NCI-H1105 treated with DMSO at 0.1 percent for 48 hours (cell line): ENCODE measurements around the gene TRERF1.
"Not testable (repeated sequence)": the region's sequence is repeated elsewhere in the genome, so short reads cannot be mapped to it uniquely, and the experiment has no call there.

Experiments used
- DNase-seq: peaks from one replicate; lab custom pipeline; 2025; lab: John Stamatoyannopoulos, UW

The TRERF1 gene

DNA sequence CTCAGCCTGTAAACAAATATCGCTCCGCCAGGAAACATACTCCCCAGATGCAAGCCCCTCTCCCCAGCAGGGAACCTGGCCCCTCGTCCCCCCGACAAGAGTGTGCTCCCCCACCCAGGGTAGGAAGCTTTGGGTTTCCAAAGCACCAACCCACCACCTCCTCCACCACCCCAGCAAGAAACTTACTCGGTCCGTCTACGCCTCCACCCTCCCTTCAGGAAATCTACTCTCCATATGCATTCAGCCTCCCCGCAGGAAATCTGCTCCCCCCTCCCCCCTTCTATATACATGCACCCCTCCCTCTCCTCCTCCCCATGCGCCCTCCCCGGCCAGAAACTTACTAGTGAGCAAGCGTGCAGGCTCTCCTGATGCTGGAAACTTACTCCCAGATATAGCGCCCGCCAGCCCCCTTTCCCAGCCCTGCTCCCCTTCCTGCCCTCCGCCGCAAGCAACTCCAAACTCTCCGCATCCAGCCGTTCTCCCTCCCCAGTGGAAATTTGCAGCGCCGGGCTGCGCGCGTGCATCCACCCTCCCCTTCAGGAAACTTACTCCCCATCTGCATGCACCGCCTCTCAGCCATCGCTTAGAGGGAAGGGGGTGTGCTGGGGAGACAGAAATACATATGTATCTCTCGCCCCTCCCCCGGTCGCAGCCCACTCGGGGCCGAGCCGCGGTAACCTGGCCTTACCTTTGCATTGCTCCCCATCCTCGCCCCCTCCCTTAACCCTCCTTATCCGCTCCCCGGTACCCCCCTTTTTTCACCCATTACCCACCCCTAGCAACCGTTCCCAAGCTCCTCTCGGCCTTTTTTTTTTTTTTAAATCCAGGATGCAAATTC lies at the start of gene TRERF1:
Gene TRERF1 (minus strand): TSS at position 594 of the 838 bp plus-strand sequence. CDS start 182,336 bp downstream, outside the sequence.
- peak; percentile 84 for DNase-seq

DNA sequence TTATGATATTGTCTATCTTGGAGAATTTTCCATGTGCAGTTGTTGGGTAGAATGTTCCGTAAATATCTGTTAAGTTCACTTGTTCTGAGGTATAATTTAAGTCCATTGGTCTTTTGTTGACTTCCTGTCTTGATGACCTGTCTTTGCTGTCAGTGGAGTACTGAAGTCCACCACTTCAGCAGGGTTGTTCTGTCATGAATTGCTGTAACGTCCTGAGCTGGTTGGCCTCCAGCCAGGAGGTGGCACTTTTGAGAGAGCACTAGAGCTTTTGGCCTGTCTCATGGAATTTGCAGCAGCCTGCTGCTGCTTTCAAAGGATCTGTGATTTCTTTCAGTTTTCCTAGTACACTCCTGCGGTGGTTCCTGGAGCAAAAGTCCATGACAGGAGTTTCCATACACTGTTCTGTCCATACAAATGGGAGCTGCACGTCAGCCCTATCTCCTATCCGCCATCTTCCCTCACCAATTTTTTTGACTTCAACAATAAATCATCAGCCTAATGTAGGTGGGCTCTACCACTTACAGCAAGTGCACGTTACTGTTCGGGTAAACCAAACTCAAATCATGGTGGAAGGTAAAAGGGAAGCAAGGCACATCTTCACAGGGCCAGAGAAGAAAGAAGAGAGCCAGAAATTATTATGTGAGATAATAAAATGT lies 46.9 kb upstream of the TRERF1 start:
- no peak for DNase-seq

DNA sequence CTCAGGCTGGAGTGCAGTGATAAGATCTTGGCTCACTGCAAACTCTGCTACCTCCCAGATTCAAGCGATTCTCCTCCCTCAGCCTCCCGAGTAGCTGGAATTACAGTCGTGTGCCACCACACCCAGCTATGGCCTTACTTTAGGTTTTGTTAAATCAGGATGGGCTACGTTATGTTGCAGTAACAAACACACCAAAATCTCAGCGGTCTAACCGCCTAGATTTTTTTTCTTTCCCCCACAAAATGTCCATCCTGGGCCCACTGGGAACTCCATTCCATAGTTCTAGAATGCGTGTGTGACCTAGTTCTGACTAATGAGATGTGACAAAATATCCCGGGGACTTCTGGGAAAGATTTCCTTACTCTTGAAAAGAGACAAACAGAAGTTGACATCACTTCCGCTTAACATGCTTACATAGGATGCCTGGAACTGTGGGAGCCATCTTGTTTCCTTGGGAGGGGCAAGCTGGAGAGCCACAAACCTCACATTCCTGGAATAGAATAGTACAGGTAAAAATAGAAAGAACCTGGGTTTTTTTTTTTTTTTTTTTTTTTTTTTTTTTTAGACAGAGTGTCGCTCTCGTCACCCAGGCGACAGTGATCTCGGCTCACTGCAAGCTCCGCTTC lies 42.3 kb upstream of the TRERF1 start:
- no peak for DNase-seq

DNA sequence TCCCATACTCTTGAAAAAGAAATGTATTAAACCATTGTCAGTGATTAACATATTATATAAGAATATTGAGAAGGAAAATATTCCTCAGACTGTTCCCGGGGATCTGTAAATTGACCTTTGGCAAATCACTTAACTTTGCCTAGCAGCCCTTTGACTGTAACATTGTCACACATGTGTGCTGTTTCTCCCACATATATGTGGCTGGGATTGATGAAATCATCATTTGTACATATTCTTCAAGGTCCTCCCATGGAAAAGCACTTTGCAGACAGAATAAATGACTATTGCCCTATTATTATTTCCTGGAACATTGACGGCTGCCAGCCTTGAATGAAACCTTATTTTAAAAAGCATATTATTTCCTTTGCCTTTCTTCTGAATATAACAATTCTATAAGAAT lies 36.4 kb upstream of the TRERF1 start:
- DNase-seq, result no peak

- no peak for DNase-seq
Observed at GRCh38 chr6:42484261-42484660, 32.5 kb upstream of the TRERF1 start.

DNA sequence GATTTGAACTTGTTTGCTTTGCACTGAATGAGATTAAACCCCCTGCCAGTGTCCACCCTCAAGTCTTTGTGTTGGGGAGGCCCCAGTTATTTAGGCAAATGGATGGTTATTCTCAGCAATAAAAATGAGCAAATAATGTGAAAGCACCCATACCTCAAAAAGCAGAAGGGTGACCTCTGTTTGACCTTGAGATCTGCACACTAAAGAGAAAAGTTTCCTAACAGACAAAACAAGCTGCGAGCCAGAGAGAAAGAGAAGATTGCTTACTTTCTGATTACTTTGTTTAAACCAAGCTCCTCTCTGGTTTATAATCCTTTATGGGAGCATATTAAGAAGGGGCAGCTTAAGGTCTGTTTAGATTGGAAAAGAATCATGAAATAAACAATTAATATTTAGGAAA lies 30.4 kb upstream of the TRERF1 start:
- DNase-seq, result no peak

DNA sequence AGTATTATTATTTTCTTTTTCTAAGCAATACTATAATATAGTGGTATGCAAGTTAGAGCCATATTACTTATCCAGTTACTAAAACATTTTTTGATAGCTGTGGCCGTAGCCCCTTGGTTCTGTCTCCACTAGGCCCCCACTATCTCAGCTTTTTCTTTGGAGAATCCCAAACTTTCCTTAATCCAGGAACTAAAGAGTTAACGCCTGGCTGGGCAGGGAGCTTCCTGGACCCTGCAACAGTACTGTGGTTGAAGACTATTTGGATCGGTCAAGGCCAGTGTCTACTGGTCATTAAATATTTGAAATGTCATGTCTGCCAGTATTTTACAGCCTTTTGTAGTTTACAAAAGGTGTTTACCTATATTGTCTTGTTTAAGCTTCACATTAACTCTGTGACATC lies 20.0 kb upstream of the TRERF1 start:
- no peak for DNase-seq

GRCh38 chr6:42471142-42471541 lies 19.4 kb upstream of the TRERF1 start:
- no peak for DNase-seq

DNA sequence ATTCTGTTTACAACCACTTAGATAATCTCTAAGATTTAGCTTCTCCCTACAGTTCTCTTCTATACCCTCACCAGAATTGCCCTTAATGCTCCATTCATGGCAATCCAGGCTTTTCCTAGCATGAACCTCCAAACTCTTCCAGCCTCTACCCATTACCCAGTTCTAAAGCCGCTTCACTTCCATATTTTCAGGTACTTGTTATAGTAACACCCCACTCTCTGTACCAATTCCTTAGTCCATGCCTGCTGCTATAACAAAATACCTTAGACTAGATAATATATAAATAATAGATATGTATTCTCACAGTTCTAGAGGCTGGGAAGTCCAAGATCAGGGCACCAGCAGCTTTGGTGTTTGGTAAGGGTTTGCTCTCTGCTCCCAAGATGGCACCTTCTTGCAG lies 16.5 kb upstream of the TRERF1 start:
- no peak for DNase-seq

DNA sequence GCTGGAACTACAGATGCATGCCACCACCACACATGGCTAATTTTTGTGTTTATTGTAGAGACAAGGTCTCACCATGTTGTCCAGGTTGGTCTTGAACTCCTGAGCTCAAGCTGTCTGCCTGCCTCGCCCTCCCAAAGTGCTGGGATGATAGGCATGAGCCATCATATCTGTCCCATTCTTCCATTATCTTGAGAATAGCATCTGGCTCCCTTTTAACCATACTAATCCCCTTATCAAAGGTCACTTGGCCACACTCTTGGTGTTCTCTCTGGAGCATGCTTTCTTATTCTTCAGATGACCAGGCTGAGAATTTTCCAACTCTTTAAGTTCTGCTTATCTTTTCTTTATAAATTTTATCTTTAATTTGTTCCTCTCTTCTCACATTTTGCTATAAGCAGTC lies 15.9 kb upstream of the TRERF1 start:
- no peak for DNase-seq

DNA sequence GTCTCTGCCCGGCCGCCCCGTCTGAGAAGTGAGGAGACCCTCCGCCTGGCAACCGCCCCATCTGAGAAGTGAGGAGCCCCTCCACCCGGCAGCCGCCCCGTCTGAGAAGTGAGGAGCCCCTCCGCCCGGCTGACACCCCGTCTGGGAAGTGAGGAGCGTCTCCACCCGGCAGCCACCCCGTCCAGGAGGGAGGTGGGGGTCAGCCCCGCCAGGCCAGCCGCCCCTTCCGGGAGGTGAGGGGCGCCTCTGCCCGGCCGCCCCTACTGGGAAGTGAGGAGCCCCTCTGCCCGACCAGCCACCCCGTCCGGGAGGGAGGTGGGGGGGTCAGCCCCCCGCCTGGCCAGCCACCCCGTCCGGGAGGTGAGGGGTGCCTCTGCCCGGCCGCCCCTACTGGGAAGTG lies 14.7 kb upstream of the TRERF1 start:
- DNase-seq, result not testable (repeated sequence)

- no peak for DNase-seq
Observed at GRCh38 chr6:42462474-42462972, 10.8 kb upstream of the TRERF1 start.

- no peak for DNase-seq
Observed at GRCh38 chr6:42460883-42461282, 9.2 kb upstream of the TRERF1 start.

DNA sequence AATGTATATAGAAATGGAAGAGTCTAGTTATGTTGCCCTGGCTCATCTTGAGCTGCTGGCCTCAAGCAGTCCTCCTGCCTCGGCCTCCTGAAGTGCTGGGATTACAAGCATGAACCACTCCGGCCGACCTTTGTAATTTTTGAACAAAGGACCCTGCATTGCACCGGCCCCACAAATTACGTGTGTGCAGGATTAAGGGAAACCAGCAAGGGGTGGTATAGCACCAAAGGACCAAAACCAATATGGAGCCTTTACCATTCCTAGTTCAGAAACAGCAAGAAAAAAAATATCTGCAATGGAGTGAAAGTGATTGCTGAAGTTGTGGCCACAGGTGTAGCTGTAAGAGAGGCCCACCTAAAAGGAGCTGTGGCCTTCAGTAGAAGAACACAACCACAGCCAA lies 8.2 kb upstream of the TRERF1 start:
- no peak for DNase-seq

- DNase-seq, result no peak
Observed at GRCh38 chr6:42454428-42454791, 2.7 kb upstream of the TRERF1 start.

- peak; percentile 66 for DNase-seq
Observed at GRCh38 chr6:42453654-42454427, 2.1 kb upstream of the TRERF1 start.

GRCh38 chr6:42453031-42453653 lies 1.4 kb upstream of the TRERF1 start:
- peak; percentile 97 for DNase-seq

DNA sequence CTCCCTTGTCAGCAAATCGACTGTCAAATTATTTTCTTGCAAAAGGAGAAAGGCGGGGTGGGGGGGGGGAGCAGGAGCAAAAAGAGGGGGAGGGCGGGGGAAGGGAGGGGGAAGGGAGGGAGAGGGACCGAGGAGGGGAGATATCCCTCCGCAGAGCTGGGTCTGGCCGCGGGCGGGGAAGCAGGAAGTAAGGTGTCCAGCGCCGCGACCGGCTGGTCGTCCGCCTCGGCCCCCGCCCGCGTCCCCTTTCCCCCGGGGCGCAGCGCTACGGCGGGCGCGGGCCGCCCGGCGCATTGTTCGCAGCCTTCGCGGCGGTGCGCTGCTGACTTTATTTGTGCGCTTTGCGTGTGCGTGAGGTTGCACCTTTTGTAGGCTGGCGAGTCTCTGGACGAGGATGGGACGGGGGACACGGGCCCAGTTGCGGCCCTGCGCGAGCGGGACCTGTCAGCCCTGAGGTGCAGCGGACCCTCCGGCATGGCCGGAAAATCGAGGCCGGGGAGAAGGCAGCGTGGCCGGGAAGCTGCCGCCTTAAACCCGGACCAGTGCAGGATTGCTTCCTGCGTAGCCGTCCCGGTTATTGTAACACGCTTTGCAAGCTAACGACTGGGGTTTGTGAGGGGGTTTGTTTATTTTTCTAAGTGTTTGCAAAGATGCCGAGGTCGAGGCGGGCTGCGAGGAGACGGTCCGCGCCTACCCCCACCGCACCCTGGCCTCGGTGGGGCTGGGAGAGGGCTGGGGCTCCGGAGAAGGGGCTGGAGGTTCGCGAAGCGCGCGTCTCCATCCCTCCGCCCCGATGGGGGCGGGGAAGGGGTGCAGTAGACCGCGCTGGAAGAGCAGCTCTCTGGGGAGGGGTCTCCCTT lies 675 bp upstream of the TRERF1 start:
- peak; percentile 84 for DNase-seq

DNA sequence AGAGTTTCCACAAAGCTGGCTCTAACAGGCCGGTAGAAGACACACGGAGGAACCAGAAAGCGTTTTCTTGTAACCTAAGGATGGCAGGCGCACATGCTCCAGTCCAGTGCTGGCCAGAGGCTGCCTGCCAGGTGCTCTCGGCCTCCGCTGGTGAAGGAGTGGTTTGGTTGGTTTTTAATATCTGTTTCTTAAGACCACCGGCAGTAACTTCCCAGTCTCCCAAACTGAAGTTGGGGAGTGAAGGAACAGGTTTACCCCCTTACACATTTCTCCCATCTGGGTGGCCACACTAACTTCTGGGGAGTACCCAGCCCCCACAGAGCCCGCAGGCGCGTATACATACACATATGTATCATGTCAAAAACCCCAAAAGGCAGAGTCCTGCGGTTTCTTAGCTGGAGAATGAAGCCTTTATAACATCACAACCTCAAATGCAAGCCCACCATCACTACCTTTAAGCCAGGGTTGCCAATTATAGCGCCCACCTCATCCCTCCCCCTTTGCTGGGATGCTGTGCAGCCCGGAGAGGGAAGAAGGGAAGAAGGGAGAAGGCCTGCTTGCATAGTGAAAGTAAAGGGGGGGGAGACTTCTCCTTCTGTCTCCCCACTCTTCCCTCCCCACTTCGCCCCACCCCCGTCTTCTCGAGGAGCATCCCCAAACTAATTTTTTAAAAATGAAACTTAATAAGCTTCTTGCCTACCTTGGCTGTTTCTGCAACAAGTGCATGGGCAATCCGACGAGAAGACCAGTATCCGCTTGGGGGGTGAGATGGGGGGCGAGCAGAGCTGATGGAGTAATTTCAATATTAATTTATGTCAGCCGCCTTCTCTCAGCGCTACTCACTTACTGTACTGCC lies 1.0 kb downstream of the TRERF1 start:
- peak; percentile 10 for DNase-seq
